GM21786 (cell line): ENCODE results near the gene ADH5.
"Not testable (repeated sequence)": the region's sequence is repeated elsewhere in the genome, so short reads cannot be mapped to it uniquely, and the experiment has no call there.

ENCODE experiments used
- ATAC-seq: cut with Tn5 transposase; IDR thresholded peaks from one replicate; pipeline ENCODE4 v1.9.1; 2021; ENCODE audit not compliant: unreplicated experiment

ADH5 gene

DNA sequence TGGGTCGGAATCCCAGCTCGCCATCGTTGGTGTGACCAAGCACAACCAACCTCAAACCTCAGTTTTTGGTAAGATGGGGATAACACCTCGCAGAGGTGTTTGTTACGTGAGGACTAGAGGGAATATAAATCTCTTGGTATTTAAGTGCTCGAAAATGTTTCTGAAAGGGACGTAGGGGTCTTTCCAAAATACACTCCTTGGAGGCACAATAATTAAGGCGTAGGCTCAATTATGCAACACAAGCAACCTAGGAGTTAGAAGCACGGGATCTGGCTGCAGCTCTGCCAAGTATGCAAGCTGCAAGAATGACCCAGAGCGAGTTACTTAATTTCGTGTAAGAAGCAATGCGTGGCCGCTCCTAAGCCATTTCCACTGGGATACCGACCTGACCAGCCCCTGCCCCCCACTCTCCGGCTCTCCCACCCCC lies 552 bp downstream of the ADH5 start:
- ATAC-seq: peak; percentile 19

DNA sequence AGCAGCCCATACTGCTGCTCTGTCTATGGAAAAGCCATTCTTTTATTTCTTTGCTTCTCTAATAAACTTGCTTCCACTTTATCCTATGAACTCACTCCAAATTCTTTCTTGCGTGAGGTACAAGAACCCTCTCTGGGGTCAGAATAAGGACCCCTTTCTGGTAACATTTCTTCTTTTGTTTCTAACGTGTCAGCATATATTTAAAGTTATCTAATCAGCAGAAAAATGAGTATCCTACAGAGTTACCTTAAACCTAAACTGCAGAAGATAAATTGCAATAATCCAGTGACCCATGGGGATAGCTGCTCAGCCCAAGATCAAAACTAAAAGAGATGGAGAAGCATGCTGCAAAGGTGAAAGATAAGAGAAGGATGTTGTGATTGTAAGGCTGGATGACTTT lies 4.0 kb downstream of the ADH5 start:
- no peak for ATAC-seq

DNA sequence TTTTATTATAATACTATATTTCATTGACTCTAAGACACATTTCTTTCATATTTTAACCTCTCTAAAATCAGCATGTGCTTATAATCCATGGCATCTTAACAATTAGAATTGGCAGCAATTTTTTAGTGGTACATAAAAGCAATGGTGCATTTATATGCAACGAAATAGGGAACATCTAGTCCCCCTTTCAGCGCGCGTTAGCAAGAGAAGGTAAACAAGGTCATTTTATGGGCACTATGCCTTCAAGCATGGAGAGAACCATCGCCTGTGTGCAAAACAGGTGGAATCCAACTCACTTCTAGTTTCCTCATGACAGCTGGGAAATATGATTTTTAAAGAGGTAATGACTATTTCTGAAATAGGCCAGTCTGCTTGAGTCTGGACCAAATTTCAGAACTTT lies 6.4 kb downstream of the ADH5 start:
- no peak for ATAC-seq

DNA sequence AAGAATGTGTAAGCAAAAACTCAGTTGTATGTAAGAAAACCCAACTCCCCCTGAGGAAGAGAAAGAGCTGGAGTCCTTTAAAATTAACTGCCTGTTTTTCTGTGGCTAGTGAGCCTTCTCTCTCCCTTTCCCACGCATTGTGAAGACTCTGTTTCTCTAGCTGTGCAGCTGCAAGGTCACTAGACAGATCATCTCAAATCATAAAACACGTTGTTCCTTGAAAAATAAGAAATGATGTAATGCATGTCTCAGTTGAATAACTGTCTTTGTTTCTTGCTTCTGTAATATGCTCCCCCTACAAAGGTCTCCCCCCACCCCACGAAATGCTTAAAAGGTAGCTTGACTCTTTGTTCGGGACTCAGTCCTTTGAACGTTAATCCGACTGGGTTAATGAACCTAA lies 7.7 kb downstream of the ADH5 start:
- not testable (repeated sequence) for ATAC-seq

DNA sequence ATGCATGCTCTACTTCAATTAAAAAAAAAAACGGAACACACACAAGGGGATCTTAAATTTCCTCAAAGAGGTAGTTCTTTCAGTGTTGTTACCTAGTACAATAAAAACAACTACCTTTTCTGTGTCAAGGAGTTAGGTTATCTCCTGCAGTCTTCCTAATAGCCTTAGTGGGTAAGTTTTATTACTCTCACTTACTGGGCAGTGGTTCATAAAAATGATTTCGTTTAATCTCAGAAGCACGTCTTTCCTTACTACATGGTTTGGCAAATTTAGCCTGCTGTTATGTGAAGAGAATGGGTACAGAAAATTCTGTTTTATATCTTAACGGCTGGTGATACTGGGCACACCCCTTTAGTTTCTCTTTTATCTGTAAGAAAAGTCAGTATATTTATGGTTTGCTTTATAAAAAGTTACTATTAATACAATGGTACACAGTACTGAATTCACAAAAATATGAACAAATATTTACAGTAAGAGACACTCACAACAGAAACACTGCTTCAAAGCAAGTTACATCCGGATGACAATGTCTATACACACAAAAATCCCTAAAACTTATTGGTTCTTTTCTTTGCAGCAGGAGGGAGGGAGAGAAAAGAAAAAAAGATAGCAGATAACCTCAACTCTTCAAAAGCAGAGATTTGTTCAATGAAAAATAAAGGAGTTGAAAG lies 8.8 kb downstream of the ADH5 start:
- no peak for ATAC-seq

DNA sequence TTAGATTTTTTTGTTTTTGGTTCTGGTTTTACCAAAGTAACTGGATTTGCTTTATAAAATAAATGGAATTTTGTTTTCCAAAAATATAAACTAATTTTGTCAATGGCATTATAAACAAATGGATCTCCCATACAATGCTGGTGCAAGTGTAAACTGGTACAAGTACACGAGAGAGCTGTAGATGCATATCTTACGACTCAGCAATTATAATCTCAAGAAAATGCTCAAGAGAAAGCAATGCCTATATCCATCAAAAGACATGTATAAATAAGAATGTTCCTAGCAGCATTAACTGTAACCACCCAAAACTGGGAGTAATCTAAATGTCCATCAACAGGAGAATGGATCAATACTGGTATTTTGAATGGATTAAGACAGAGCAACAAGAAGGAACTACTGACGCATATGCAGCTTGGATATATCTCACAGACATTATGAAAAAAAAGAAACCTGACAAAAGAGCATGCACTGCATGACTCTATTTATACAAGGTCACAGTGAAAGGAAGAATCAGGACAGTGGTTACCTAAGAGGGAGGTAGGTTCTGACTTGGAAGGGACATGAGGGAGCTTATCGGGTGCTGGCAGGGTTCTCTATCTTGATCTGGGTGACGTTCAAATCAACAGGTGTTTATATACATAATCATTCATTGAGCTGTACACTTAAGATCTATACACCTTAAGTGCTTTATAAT lies 9.5 kb downstream of the ADH5 start:
- ATAC-seq: no peak

DNA sequence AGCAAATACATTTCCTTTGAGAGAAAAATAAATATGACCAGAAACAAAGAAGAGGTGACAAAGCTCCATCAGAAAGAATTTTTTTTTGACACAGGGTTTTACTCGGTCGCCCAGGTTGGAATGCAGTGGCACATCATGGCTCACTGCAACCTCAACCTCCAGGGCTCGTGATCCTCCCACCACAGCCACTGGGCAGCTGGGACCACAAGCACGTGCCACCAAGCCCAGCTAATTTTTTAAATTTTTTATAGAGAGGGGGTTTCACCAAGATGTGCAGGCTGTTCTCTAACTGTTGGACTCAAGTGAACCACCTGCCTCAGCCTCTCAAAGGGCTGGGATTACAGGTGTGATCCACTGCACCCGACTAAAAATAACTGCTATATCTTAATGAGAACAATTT lies 10.3 kb downstream of the ADH5 start:
- no peak for ATAC-seq

DNA sequence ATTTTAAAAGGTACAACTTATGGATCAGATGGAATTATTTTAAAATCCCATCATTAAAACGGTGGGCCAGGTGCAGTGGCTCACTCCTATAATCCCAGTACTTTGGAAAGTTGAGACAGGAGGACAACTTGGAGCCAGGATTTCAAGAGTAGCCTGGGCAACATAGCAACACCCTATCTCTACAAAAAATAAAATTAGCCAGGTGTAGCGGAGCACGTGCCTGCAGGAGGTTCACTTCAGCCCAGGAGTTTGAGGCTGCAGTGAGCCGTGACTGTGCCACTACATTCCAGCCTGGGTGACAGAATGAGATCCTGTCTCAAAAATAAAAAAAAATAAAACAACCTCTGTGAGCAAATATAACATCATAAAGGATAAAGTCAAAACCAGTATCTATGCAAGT lies 11.4 kb downstream of the ADH5 start:
- no peak for ATAC-seq

DNA sequence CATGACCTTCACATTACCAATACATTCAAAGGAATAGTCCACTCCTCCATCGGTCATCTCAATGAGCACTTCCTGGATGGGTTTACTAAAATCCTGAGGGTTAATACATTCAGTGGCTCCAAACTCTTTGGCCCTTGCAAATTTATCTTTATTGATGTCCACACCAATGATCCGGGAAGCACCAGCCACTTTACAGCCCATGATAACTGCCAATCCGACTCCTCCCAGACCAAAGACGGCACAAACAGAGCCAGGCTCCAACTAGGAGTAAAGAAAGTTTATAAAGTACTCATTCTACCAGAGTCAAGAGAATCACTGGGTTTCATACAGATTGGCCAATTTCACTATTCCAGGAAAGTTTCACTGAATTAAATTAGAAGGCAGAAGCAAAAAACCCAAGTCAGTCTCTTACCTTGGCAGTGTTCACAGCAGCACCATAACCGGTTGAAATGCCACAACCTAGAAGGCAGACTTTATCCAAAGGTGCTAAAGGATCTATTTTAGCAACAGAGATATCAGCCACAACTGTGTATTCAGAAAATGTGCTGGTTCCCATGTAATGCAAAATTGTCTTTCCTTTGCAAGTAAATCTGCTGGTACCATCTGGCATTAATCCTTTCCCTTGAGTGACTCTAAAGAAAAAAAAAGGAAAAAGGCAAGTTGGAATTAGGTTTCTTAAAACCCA lies 12.2 kb downstream of the ADH5 start:
- ATAC-seq: no peak

DNA sequence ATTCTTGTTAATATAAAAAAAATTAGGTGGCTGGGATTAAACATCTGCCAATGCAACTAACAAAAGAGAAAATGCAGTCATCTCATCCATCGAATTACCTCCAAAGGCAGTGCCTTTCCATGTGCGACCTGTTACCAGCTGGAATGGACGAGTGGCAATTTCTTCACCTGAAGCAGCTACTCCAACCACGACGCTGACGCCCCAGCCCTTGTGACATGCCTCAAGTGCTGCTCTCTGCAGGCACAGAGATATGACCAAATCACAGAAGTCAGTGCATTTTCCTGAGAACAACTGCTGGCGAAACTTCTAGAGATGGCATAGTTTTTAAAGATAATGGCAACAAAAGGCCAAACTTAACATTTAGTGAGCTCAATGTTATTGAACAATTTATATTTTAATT lies 13.8 kb downstream of the ADH5 start:
- ATAC-seq: no peak

DNA sequence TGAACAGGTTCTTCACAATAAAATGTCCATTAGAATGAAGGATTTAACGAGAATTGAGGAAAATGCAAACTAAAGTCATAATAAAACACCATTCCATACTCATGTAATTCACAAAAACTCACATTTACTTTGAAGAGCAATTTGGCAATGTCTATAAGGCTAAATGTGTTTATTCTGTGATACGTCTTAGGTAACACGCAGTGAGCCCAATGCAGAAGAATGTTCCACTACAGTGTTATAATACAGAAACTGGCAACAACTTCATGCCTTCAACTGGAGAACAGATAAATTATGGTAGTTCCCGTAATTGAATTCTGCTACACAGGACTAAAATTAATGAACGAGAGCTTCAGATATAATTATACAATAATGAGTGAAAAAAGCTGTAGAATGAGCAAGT lies 17.4 kb downstream of the ADH5 start:
- no peak for ATAC-seq

DNA sequence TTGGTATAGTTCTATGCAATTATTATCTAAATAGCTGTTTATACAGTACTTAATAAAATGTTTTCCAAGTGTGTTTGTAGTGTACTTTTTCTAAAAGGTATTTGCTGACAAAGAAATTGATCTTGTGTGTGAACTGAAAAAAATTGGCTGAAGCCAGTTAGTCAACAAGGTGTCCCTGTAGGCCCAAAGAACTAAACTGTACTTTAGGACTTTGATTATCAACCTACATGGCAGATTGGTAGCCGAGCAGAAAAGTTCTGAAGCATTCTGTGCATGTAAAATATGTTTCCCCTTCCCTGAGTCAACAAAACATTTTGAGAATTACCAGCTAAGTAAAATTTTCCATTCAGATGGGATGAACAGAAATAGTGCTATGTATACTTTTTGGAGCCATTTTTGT lies 21.0 kb downstream of the ADH5 start:
- no peak for ATAC-seq

DNA sequence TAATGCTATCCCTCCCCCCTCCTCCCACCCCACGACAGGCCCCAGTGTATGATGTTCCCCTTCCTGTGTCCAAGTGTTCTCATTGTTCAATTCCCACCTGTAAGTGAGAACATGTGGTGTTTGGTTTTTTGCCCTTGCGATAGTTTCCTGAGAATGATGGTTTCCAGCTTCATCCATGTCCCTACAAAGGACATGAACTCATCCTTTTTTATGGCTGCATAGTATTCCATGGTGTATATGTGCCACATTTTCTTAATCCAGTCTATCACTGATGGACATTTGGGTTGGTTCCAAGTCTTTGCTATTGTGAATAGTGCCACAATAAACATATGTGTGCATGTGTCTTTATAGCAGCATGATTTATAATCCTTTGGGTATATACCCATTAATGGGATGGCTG lies 23.1 kb downstream of the ADH5 start:
- ATAC-seq: not testable (repeated sequence)

DNA sequence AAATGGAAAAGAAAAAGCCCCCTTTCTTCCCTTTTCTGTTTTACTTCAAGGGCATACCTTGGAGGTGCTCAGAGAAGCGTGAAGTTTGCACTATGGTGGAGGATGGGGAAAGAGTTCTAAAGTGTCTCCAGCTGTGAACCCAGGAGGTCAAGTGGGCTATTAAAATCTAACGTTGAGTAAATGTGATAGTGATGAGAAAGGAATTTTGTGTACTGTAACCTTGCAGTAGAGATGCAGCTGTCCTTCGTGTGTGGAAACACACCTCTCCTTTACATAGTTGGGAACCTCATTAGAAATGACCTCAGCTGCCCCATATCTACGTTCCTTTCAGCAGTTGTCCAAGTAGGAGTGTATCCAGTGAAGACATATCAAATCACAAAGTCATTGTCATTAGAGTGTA lies 26.5 kb downstream of the ADH5 start:
- no peak for ATAC-seq

DNA sequence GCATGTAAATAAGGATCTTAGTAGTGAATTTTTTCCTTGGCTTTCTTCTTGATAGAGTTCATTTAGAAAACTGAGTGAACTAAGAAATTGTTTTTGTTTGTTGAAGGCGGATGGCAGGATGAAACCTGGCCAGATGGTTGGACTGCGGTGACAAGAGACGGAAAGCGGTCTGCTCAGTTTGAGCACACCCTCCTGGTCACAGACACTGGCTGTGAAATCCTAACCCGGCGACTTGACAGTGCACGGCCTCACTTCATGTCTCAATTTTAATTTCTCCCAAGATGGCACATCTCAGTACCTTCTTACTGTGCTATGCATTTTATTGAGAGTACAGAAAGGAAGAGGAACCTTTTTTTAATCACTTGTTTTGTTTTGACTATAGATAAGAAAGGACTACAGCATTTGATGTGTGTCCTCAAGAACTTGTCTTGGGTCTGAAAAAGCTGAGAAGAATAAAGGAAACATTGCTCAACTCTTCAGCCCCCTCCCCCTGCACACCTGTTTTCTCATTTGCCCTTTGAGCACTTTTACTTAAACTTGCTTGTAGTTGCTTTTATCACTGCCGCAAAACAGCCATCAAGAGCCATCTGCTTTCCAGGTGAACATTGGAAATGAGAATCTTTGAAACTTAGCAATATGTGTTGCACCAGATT lies 27.4 kb downstream of the ADH5 start:
- ATAC-seq: no peak

DNA sequence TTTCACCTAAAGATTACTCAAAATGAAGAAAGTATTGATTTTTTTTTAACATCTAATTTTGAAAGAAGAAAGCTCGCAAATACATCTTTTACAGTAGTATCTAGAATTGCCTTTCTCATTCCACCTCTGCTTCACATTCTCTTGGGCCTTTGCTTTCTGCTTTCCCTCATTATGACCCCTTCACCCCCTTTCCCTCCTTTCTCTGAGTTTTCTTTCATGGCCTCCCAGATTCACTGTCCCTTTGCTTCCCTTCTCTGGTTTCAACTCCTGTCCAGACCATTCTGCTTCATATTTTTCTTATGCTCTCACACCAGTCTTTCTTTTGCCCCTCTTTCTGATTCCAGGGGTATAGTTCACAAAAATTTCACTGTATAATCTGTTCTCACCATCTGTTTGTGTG lies 29.0 kb downstream of the ADH5 start:
- no peak for ATAC-seq

DNA sequence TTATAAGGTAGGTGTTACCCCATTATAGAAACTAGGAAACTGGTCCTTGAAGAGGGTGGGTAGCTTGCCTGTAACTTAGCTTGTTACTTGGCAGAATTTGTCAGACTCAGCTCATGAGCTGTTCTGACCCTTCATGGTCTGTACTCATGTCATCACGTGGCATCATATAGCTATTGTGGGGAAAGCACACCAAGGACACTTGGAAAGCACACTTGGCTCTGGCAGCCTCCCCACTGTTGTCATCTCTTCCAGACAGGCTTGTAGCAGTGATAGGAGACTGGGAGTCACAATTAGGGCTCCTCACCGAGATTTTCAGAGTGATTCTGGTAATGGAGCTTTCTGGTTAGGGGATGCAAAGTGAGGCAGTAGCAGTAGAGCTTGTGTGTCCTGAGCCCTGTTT lies 30.4 kb downstream of the ADH5 start:
- no peak for ATAC-seq

DNA sequence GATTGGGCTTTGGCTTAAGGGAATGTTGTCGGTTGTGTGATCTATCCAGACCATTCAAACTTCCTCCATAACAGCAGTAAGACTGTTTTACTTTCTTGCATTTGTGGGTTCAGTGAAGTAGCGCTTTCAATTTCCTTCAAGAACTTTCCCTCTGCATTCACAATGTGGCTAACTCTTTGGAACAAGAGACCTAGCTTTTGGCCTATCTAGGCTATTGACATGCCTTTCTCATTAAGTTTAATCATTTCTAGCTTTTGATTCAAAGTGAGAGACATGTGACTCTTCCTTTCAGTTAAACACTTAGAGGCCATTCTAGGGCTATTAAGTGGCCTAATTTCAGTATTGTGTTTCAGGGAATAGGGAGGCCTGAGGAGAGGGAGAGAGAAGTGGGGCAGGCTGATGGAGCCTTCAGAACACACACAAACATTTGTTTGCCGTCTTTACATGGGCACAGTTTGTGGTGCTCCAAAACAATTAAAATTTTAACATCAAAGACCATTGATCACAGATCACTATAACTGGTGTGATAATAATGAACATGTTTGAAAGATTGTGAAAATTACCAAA lies 34.1 kb downstream of the ADH5 start:
- ATAC-seq: peak; percentile 63

DNA sequence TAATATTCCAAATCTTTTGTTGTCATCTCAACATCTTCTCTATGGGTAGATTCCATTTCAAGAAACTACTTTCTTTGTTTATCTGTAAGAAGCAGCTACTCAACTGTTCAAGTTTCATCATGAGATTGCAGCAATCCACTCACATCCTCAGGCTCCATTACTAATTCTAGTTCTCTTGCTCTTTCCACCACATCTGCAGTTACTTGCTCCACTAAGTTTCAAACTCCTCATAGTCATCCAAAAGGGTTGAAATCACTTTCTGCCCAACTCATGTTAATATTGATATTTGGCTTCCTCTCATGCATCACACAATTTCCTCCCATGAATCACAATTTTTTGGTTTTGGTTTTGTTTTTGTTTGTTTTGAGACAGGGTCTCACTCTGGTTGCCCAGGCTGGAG lies 35.7 kb downstream of the ADH5 start:
- ATAC-seq: no peak

DNA sequence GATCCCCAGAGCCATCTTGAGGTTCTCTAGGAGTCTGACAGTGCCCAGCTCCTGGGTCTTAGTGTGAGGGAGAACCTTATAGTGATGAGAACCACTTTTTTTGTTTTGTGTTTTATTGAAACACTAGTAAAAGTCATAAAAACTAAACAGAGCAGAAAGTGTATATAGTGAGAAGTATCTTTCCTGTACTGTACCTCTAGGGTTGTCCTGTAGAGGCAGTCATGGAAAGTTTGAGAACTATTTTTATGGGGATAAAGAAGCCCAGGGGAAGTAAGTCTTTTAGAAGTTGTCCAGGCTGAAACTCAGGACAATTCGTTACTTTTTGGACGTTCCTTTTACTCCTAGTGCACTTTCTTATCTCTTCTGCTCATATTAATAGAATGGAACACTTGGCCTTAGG lies 40.9 kb downstream of the ADH5 start:
- ATAC-seq: no peak

DNA sequence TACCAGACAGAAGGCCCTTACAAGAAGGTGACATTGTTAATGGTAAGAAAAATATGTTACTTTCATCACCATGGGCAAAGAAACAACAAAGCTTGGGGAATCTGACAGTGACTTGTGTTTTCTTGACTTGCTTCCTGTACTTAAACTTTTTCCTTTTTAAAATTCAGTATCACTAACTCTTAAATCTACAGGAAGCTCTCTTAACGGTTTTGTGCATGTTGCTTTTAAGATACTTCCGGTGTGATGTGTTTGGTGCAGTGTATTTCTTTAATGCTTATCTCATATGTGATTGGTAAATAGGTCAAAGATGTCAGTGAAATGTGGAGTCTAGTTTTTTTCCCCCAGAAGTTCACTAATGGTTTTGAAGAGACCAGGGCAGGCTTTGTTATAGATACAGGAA lies 45.2 kb downstream of the ADH5 start:
- ATAC-seq: no peak

DNA sequence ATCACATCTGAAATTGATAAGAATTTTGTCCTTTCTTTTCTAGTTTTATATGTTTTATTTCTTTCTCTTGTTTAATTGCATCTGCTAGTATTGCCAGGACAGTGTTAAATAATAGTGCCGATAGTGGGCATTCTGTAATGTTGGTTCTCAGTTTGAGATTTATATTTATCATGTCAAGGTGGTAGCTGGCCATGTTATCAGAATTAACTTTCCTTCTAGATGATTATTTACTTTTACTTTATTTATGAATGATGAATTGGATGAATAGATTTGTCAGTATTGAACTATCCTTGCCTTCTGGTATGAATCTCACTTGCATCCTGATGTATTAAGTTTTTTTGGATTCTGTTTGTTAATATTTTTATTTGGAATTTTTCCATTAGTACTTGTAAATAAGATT lies 50.4 kb downstream of the ADH5 start:
- no peak for ATAC-seq
